H9 (cell line): ENCODE results near the gene DNMBP. TPM values are rescaled to one million over a fixed set of nuclear protein-coding genes. Genes with fewer than 3 reads are reported as not detected.

ENCODE experiments used
- DNase-seq: peaks from one replicate; pipeline ENCODE4 v3.0.0-alpha.2; 2017
- H2AFZ ChIP-seq: one replicate; pipeline ENCODE4 v1.6.1; 2013; ENCODE audit warnings: mild to moderate bottlenecking, low read length, control low read depth, moderate library complexity
- H2AK5ac ChIP-seq: 2 replicates; pipeline ENCODE4 v1.6.1; 2013; ENCODE audit warnings: low read length, control low read depth, mixed read lengths; ENCODE audit not compliant: insufficient read length
- H2BK120ac ChIP-seq: one replicate; pipeline ENCODE4 v1.6.1; 2013; ENCODE audit warnings: low read depth, mild to moderate bottlenecking, low read length, control low read depth, inconsistent platforms; ENCODE audit not compliant: poor library complexity, severe bottlenecking
- H2BK12ac ChIP-seq: 2 replicates; pipeline ENCODE4 v1.6.1; 2013; ENCODE audit warnings: low read length, control low read depth, mixed read lengths, low read depth; ENCODE audit not compliant: insufficient read length
- H2BK15ac ChIP-seq: 2 replicates; pipeline ENCODE4 v1.6.1; 2013; ENCODE audit warnings: low read depth, low read length, control low read depth
- H2BK20ac ChIP-seq: one replicate; pipeline ENCODE4 v1.6.1; 2013; ENCODE audit warnings: low read depth, mild to moderate bottlenecking, low read length, control low read depth, inconsistent platforms; ENCODE audit not compliant: poor library complexity, severe bottlenecking
- H2BK5ac ChIP-seq: 2 replicates; pipeline ENCODE4 v1.6.1; 2013; ENCODE audit warnings: low read length, control low read depth, mixed read lengths; ENCODE audit not compliant: insufficient read length
- H3K14ac ChIP-seq: 2 replicates; pipeline ENCODE4 v1.6.1; 2013; ENCODE audit warnings: low read length, control low read depth; ENCODE audit not compliant: insufficient read depth
- H3K18ac ChIP-seq: 2 replicates; pipeline ENCODE4 v1.6.1; 2013; ENCODE audit warnings: low read depth, mild to moderate bottlenecking, mixed read lengths, low read length, control low read depth; ENCODE audit not compliant: insufficient read length
- H3K23ac ChIP-seq: 2 replicates; pipeline ENCODE4 v1.6.1; 2013; ENCODE audit warnings: low read length, control low read depth, mixed read lengths, low read depth; ENCODE audit not compliant: insufficient read length
- H3K23me2 ChIP-seq: 2 replicates; pipeline ENCODE4 v1.6.1; 2013; ENCODE audit warnings: low read depth, mild to moderate bottlenecking, mixed read lengths, low read length, control low read depth; ENCODE audit not compliant: insufficient read length, poor library complexity, severe bottlenecking
- H3K27ac ChIP-seq: 2 replicates; pipeline ENCODE4 v1.5.1; 2013; ENCODE audit warnings: low read length, control low read depth, mixed read lengths, low read depth; ENCODE audit not compliant: insufficient read length
- H3K27me3 ChIP-seq: 2 replicates; pipeline ENCODE4 v1.6.1; 2013; ENCODE audit warnings: low read length, control low read depth, inconsistent platforms; ENCODE audit not compliant: insufficient read depth
- H3K4ac ChIP-seq: 2 replicates; pipeline ENCODE4 v1.6.1; 2013; ENCODE audit warnings: low read depth, mild to moderate bottlenecking, control low read depth, inconsistent platforms, low read length, moderate library complexity
- H3K4me1 ChIP-seq: 2 replicates; pipeline ENCODE4 v1.6.1; 2013; ENCODE audit warnings: low read length, control low read depth, inconsistent platforms; ENCODE audit not compliant: insufficient read depth
- H3K4me2 ChIP-seq: 2 replicates; pipeline ENCODE4 v1.6.1; 2013; ENCODE audit warnings: low read length, control low read depth, mixed read lengths; ENCODE audit not compliant: insufficient read length, insufficient read depth
- H3K56ac ChIP-seq: 2 replicates; pipeline ENCODE4 v1.6.1; 2013; ENCODE audit warnings: low read depth, mild to moderate bottlenecking, mixed read lengths, low read length, control low read depth; ENCODE audit not compliant: insufficient read length
- H3K79me1 ChIP-seq: 2 replicates; pipeline ENCODE4 v1.6.1; 2013; ENCODE audit warnings: low read depth, mild to moderate bottlenecking, moderate library complexity, low read length, control low read depth, inconsistent platforms; ENCODE audit not compliant: insufficient read depth, poor library complexity, severe bottlenecking
- H3K79me2 ChIP-seq: 2 replicates; pipeline ENCODE4 v1.6.1; 2013; ENCODE audit warnings: low read length, control low read depth, inconsistent platforms; ENCODE audit not compliant: insufficient read depth
- H3K9ac ChIP-seq: 2 replicates; pipeline ENCODE4 v1.6.1; 2013; ENCODE audit warnings: low read length, control low read depth, mixed read lengths; ENCODE audit not compliant: insufficient read length; ENCODE audit errors: extremely low read depth
- H3K9me3 ChIP-seq: one replicate; pipeline ENCODE4 v1.6.1; 2013; ENCODE audit warnings: low read depth, low read length, inconsistent platforms; ENCODE audit not compliant: control insufficient read depth
- H3T11ph ChIP-seq: one replicate; pipeline ENCODE4 v1.6.1; 2013; ENCODE audit warnings: mild to moderate bottlenecking, low read length, control low read depth, inconsistent platforms
- H4K20me1 ChIP-seq: one replicate; pipeline ENCODE4 v1.6.1; 2013; ENCODE audit not compliant: control insufficient read depth, insufficient read length, insufficient read depth
- H4K5ac ChIP-seq: 2 replicates; pipeline ENCODE4 v1.6.1; 2013; ENCODE audit warnings: low read depth, mild to moderate bottlenecking, mixed read lengths, low read length, control low read depth; ENCODE audit not compliant: insufficient read length
- H4K8ac ChIP-seq: replicated peaks from 2 replicates; pipeline ENCODE4 v1.6.1; 2013; ENCODE audit warnings: low read length, control low read depth, mixed read lengths, low read depth; ENCODE audit not compliant: insufficient read length
- H4K91ac ChIP-seq: 2 replicates; pipeline ENCODE4 v1.6.1; 2013; ENCODE audit warnings: low read depth, mild to moderate bottlenecking, moderate library complexity, mixed read lengths, low read length, control low read depth; ENCODE audit not compliant: insufficient read length
- H3K27ac Mint-ChIP-seq, 3 experiments: 2 replicates in 2 of 3; 3 replicates in 1 of 3; pipeline ENCODE4 v1.8.0; 2020 to 2021; ENCODE audit warnings: mixed read lengths in 3 of 3, mild to moderate bottlenecking in 1 of 3, moderate library complexity in 1 of 3
- H3K27me3 Mint-ChIP-seq: 2 replicates; pipeline ENCODE4 v1.8.0; 2021; ENCODE audit warnings: low read depth, mild to moderate bottlenecking, moderate library complexity, mixed read lengths
- H3K36me3 Mint-ChIP-seq, 3 experiments: 2 replicates in 2 of 3; 3 replicates in 1 of 3; pipeline ENCODE4 v1.8.0; 2020 to 2021; ENCODE audit warnings: low read depth in 3 of 3, mixed read lengths in 3 of 3; ENCODE audit not compliant: insufficient read depth in 1 of 3
- H3K4me1 Mint-ChIP-seq, 2 experiments: 2 replicates each; pipeline ENCODE4 v1.8.0; 2020; ENCODE audit warnings: mixed read lengths in 2 of 2
- H3K4me3 Mint-ChIP-seq, 2 experiments: 2 replicates in 1 of 2; 3 replicates in 1 of 2; pipeline ENCODE4 v1.8.0; 2020 to 2021; ENCODE audit warnings: mild to moderate bottlenecking in 2 of 2, mixed read lengths in 2 of 2, moderate library complexity in 1 of 2
- H3K9me3 Mint-ChIP-seq, 2 experiments: 2 replicates in 1 of 2; 3 replicates in 1 of 2; pipeline ENCODE4 v1.8.0; 2020; ENCODE audit warnings: mild to moderate bottlenecking in 2 of 2, mixed read lengths in 2 of 2, moderate library complexity in 1 of 2
- CTCF ChIP-seq: fragments of 200-600 bp; sonication (generic); conservative IDR thresholded peaks from 3 replicates; pipeline ENCODE4 v1.8.0; 2021; ENCODE audit warnings: antibody characterized with exemption, mild to moderate bottlenecking
- WGBS: extraction: QIAGEN DNeasy Blood & Tissue Kit; methylation state at CpG from one replicate; pipeline ENCODE4 v1.1.7; 2013; ENCODE audit warnings: missing lambda C conversion rate, low lambda C conversion rate, mixed read lengths; ENCODE audit not compliant: insufficient read length; ENCODE audit errors: extremely low coverage; 5-methylcytosine and 5-hydroxymethylcytosine counted together
- total RNA-seq: library from RNA; stranded (reverse); gene quantifications from 2 replicates; pipeline ENCODE4 v1.2.1, GENCODE V29; 2021

Gene DNMBP
- total RNA-seq, 1 experiment from 2014 or later: 25.6 TPM

DNA sequence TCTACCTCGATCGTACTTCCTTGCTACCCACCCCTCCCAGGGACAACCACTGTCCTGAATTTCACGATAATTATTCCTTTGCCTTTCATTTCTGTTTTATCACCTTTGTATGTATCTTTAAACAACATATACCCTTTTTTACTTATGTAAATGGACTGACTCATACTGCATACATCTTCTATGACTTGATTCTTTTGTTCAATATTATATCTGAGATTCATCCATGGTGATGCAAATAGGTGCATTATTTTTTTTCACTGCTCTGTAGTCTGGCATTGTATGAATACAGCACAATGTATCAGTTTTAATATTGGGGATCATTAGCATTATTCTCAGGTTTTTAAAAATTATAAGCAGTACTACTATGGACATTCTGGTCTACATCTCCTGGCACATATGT is 157.9 kb downstream of the DNMBP start:
- Histone ChIP-seq H2BK120ac (no peak overlapping the region), H2BK20ac (no peak overlapping the region), H2BK12ac (no peak overlapping the region), H3K23me2 (no peaks in the 10 kb centered on the region), H4K5ac (no peak overlapping the region), H3K23ac (no peak overlapping the region), H3K14ac (no peak overlapping the region), H2AFZ (no peak overlapping the region), H3K79me1 (no peaks in the 10 kb centered on the region), H2AK5ac (no peak overlapping the region), H3K27ac (no peak overlapping the region), H4K91ac (no peak overlapping the region), H3K9ac (no peak overlapping the region), H3K27me3 (no peaks in the 10 kb centered on the region; the same call in 1 of the 2 replicates), H3K4me1 (peaks cover 13% of the 10 kb centered on the region), H3K4ac (no peak overlapping the region), H4K8ac (no peak overlapping the region), H2BK5ac (no peak overlapping the region), H3K4me2 (no peak overlapping the region), H3K56ac (no peak overlapping the region), H3K9me3 (no peaks in the 10 kb centered on the region), H3K18ac (no peak overlapping the region), H3T11ph (no peak overlapping the region), H4K20me1 (no peaks in the 10 kb centered on the region), H2BK15ac (no peak overlapping the region), H3K79me2 (no peaks in the 10 kb centered on the region)
- Mint-ChIP-seq H3K27me3 (peaks cover 1% of the 10 kb centered on the region; the same call in 1 of the 2 replicates), H3K4me1 (peaks cover 48 to 52% of the 10 kb centered on the region in 2 experiments), H3K4me3 (no peak overlapping the region), H3K9me3 (no peaks in the 10 kb centered on the region), H3K36me3 (no peaks in the 10 kb centered on the region), H3K27ac (no peak overlapping the region)
- WGBS: no CpG with 5 or more reads among the region's 3 CpGs
- DNase-seq: no peak
- no peak for TF ChIP-seq CTCF
